Measurements from ENCODE around the gene PSMB2. TPM values are rescaled to one million over a fixed set of nuclear protein-coding genes. Genes with fewer than 3 reads are reported as not detected.

PSMB2 gene
- total RNA-seq, 1 donor = 18.5 TPM

DNA sequence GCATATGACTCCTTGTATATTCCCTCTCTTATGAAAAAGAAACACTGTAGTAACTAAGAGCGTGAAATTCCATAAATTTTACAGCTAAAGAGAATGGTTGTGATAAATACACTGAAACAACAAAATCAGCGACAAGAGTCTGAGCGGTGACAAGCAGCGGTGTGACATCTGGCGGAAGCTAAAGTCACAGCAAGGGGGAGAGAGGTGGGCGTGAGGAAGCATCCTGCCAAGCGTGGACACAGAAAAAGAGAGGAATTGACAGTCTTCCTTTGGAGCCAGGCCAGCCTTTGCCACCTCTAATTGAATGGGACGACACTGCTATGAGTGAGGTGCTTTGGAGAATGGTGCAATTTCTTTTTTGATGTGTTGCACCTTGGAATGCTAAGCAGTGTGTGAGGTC, 25.9 kb downstream of the PSMB2 start:
- no peak for DNase-seq (ENCODE audit: insufficient read length, low spot score, missing footprints)
- Histone ChIP-seq H3K27ac (ENCODE audit: low read depth, low read length) (no peak overlapping the region), H3K4me1 (ENCODE audit: insufficient read depth, low read length) (no peaks in the 10 kb centered on the region), H4K20me1 (ENCODE audit: insufficient read depth, low read length) (peaks cover 6% of the 10 kb centered on the region), H3K36me3 (ENCODE audit: insufficient read depth, low read length) (peaks cover 26% of the 10 kb centered on the region), H3K4me3 (ENCODE audit: insufficient read depth, low read length) (no peak overlapping the region), H2AFZ (ENCODE audit: low read length) (no peak overlapping the region), H3K9me3 (ENCODE audit: low read depth, low read length) (no peaks in the 10 kb centered on the region), H3K79me2 (ENCODE audit: insufficient read depth, low read length) (peaks cover 86% of the 10 kb centered on the region), H3K4me2 (ENCODE audit: insufficient read depth, low read length) (no peak overlapping the region), H3K27me3 (ENCODE audit: insufficient read depth, low read length) (no peaks in the 10 kb centered on the region)
- TF ChIP-seq, protein P1, sequence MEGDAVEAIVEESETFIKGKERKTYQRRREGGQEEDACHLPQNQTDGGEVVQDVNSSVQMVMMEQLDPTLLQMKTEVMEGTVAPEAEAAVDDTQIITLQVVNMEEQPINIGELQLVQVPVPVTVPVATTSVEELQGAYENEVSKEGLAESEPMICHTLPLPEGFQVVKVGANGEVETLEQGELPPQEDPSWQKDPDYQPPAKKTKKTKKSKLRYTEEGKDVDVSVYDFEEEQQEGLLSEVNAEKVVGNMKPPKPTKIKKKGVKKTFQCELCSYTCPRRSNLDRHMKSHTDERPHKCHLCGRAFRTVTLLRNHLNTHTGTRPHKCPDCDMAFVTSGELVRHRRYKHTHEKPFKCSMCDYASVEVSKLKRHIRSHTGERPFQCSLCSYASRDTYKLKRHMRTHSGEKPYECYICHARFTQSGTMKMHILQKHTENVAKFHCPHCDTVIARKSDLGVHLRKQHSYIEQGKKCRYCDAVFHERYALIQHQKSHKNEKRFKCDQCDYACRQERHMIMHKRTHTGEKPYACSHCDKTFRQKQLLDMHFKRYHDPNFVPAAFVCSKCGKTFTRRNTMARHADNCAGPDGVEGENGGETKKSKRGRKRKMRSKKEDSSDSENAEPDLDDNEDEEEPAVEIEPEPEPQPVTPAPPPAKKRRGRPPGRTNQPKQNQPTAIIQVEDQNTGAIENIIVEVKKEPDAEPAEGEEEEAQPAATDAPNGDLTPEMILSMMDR (IDR thresholded peaks at IDR 0.05; ENCODE audit: extremely low read depth, low read depth, low read length) = no peak

DNA sequence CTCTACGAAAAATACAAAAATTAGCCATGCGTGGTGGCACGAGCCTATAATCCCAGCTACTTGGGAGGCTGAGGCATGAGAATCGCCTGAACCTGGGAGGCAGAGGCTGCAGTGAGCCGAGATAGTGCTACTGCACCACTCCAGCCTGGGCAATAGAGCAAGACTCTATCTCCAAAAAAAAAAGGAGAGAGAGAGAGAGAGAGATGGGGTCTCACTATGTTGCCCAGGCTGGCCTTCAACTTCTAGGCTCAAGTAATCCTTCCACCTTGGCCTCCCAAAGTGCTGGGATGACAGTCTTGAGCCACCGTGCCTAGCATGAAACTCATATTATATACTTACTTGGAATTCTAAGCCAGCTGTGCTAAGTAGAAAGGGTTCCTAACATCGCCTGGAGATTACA, 29.7 kb downstream of the PSMB2 start:
- H3K36me3 ChIP-seq (ENCODE audit: insufficient read depth, low read length) = peaks cover 39% of the 10 kb centered on the region
- H3K27ac ChIP-seq (ENCODE audit: low read depth, low read length) = no peak overlapping the region
- no peak overlapping the region for H2AFZ ChIP-seq (ENCODE audit: low read length)
- H4K20me1 ChIP-seq (ENCODE audit: insufficient read depth, low read length) = peaks cover 6% of the 10 kb centered on the region
- no peaks in the 10 kb centered on the region for H3K9me3 ChIP-seq (ENCODE audit: low read depth, low read length)
- DNase-seq (ENCODE audit: insufficient read length, low spot score, missing footprints) = no peak
- peaks cover 4% of the 10 kb centered on the region for H3K4me1 ChIP-seq (ENCODE audit: insufficient read depth, low read length)
- no peak overlapping the region for H3K4me2 ChIP-seq (ENCODE audit: insufficient read depth, low read length)
- no peak overlapping the region for H3K4me3 ChIP-seq (ENCODE audit: insufficient read depth, low read length)
- TF ChIP-seq, protein P1 (IDR thresholded peaks at IDR 0.05; ENCODE audit: extremely low read depth, low read depth, low read length) = no peak
- H3K79me2 ChIP-seq (ENCODE audit: insufficient read depth, low read length) = peaks cover 76% of the 10 kb centered on the region
- no peaks in the 10 kb centered on the region for H3K27me3 ChIP-seq (ENCODE audit: insufficient read depth, low read length)

DNA sequence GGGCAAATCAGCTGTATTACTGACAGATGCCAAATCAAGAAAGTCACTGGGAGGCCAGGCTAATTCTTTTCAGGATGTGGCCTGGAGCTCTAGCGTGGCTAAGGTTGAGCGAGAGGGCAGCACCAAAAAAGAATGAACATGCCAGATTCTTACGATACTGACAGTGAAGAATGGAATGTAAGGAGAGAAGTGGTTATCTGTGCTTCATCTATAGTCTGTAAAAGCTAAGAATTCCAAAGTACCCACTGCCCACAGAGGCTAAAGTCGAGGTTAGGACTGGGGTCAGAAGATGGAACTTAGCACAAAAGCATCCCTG, 35.5 kb downstream of the PSMB2 start:
- H3K79me2 ChIP-seq (ENCODE audit: insufficient read depth, low read length) = peaks cover 24% of the 10 kb centered on the region
- H2AFZ ChIP-seq (ENCODE audit: low read length) = no peak overlapping the region
- H3K36me3 ChIP-seq (ENCODE audit: insufficient read depth, low read length) = peaks cover 59% of the 10 kb centered on the region
- H3K4me3 ChIP-seq (ENCODE audit: insufficient read depth, low read length) = peak overlapping the region; percentile 4
- DNase-seq (ENCODE audit: insufficient read length, low spot score, missing footprints) = peak; percentile 92
- H3K9me3 ChIP-seq (ENCODE audit: low read depth, low read length) = no peaks in the 10 kb centered on the region
- peaks cover 7% of the 10 kb centered on the region for H4K20me1 ChIP-seq (ENCODE audit: insufficient read depth, low read length)
- no peaks in the 10 kb centered on the region for H3K27me3 ChIP-seq (ENCODE audit: insufficient read depth, low read length)
- H3K4me2 ChIP-seq (ENCODE audit: insufficient read depth, low read length) = peak overlapping the region; percentile 66
- H3K4me1 ChIP-seq (ENCODE audit: insufficient read depth, low read length) = peaks cover 26% of the 10 kb centered on the region
- TF ChIP-seq, protein P1 (IDR thresholded peaks at IDR 0.05; ENCODE audit: extremely low read depth, low read depth, low read length) = no peak
- H3K27ac ChIP-seq (ENCODE audit: low read depth, low read length) = peak overlapping the region; percentile 73

DNA sequence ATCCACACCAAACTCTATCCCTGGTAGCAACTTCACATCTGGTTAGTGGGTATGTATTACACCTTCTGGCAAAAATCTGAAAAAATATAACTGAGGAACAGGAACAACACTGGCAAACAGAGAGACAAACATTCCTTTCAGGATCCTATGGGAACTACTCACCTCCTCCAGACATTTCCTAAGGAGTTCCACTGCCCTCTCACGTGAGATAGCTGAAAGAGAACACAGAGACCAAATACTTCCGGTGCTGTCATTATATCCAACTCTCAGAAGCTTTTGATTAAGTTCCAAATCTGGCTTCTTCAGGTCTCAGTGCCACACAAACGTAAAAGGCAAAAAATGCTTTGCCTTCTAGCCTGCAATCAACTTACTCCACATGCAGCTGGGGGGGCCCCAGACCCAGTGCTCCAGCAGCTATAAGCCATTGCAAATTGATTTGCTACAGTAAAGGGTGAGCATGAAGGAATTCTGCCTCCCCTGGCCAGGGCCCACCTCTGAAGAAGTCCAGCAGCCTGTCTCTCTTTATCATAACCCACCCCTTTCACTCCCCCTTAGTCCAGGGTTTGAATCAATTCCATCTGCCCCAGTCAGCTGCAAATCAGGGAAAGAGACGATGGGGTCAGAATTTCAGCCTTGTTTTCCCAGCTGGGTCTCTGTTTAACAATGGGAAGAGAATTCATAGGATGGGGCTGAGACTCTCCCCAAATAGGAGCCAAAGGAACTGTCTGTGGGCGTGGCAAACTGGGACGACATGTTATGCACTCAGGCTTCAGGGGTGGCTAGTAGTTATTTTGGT, 36.1 kb downstream of the PSMB2 start:
- Histone ChIP-seq H3K36me3 (ENCODE audit: insufficient read depth, low read length) (peaks cover 64% of the 10 kb centered on the region), H3K27ac (ENCODE audit: low read depth, low read length) (peak overlapping the region; percentile 73), H2AFZ (ENCODE audit: low read length) (no peak overlapping the region), H3K79me2 (ENCODE audit: insufficient read depth, low read length) (peaks cover 22% of the 10 kb centered on the region), H3K27me3 (ENCODE audit: insufficient read depth, low read length) (no peaks in the 10 kb centered on the region), H3K4me3 (ENCODE audit: insufficient read depth, low read length) (no peak overlapping the region), H3K4me2 (ENCODE audit: insufficient read depth, low read length) (peak overlapping the region; percentile 66), H4K20me1 (ENCODE audit: insufficient read depth, low read length) (peaks cover 7% of the 10 kb centered on the region), H3K4me1 (ENCODE audit: insufficient read depth, low read length) (peaks cover 26% of the 10 kb centered on the region), H3K9me3 (ENCODE audit: low read depth, low read length) (no peaks in the 10 kb centered on the region)
- TF ChIP-seq, protein P1 (IDR thresholded peaks at IDR 0.05; ENCODE audit: extremely low read depth, low read depth, low read length) = no peak
- no peak for DNase-seq (ENCODE audit: insufficient read length, low spot score, missing footprints)
